Stimulated activated CD4-positive, alpha-beta T cell treated with anti-CD3 and anti-CD28 coated beads, TNF-alpha, amount 100 ng/mL, for 24 hours (primary cell): ENCODE measurements around the gene ATF7.
"Not testable (repeated sequence)": the region's sequence is repeated elsewhere in the genome, so short reads cannot be mapped to it uniquely, and the experiment has no call there.

Source experiments
- DNase-seq, 3 experiments: peaks; one replicate each; pipeline ENCODE4 v3.0.0-alpha.2; 2020; ENCODE audit warnings: low read depth in 3 of 3

Gene ATF7

DNA sequence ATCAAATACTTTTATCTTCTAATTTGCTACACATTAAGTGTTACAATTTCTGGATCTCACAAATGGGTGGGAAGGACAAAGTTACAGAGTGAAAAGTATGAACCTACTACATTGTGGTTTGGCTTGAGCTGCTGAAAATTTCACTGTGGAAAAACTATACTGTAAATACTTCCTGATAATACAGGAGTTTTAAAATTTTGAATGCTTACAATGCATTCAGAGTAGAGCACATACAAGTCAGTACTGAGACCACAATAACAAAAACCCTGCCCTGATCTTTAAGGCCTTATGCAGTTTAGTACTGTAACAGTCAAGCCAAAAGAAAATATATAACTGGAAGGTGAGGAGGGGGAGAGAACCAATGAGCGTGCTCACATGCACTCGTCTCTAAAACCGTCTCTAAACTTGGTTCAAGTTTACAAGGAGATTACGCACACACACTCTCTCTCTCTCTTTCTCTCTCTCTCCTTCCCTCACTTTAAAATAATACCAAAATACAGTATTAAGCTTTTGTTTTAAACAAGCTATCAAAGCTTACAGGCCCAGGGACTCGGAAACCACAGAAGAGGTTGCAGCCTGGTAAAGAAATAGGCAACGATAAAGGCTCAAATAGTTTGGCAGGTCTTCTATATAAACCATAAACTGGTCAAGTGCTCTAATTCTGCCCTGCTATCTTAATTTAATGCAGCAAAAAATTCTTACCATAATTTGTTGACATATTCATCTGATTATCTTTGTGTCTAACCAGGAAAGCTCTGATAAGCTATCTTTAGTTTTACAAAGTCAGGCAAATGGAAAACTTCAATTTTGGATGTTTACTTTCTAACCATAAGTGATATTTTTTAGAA, 58.0 kb downstream of the ATF7 start:
- no peak for DNase-seq

- DNase-seq = not testable (repeated sequence)
Observed at GRCh38 chr12:53565376-53565775, 60.8 kb downstream of the ATF7 start.

- no peak for DNase-seq
Observed at GRCh38 chr12:53564941-53565340, 61.2 kb downstream of the ATF7 start.

GRCh38 chr12:53564278-53564677, 61.9 kb downstream of the ATF7 start:
- no peak for DNase-seq

- no peak for DNase-seq
Observed at GRCh38 chr12:53563452-53564028, 62.6 kb downstream of the ATF7 start.

DNA sequence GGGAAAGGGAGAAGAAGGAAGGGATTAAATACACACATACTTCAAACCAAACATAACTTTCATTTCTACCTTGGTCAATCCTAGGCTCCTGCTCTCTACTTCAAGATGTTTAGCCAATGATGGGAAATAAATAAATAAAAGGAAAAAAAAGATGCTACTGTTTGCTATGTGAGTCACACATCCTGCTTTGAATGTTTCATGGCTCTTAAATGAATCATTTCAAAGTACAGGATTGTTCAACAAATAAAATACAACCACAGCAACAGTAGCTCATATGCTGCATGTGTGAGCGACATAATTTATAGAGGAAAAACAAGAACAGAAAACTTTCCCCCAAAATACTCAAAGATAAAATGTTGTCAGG, 64.6 kb downstream of the ATF7 start:
- DNase-seq = no peak

DNA sequence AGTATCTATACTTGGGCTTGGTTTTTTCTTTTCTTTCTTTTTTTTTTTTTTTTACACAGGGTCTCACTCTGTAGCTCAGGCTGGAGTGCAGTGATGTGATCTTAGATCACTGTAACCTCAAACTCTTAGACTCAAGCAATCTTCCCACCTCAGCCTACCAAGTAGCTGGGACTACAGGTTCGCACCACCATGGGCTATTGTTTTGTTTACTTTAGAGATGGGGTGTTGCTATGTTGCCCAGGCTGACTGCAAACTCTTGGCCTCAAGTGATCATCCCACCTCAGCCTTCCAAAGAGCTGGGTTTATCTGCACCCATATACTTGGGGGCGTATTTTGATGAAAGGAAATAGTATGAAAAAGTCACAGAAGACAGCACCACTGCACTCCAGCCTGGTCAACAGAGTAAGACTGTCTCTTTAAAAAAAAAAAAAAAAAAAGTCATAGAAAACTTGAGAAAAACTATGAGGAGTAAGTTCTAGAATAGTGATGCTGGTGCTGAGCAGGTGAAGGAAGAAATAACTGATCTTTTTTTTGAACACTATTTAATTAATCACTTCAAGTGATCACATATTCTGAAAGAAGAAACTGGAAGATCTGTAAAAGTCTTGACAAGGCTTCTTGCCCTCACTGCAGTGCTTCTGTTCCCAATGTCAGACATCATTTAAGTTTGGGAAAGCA, 65.1 kb downstream of the ATF7 start:
- DNase-seq = no peak

GRCh38 chr12:53560351-53560750, 65.8 kb downstream of the ATF7 start:
- DNase-seq = no peak

GRCh38 chr12:53558631-53559030, 67.6 kb downstream of the ATF7 start:
- DNase-seq = no peak

- DNase-seq = no peak
Observed at GRCh38 chr12:53552361-53553327, 73.5 kb downstream of the ATF7 start.

DNA sequence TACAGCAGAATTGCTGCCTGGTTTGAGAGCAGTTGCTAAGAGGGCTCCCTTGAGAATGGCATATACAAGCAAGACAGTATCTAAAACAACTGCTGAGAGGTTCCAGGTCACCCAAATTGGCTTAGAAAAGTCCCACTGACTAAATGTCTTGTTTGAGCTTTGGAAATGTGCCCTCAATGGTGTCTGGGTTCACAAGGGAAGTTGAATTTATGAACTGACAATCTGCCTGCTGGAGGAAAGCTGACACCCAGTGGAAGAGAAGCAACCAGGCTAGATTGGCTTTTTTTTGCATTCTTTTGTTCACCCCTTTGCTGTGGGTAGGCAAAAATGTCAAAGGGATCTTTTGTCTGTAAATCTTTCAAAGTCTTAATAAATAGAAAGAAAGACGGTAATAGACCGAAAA, 74.3 kb downstream of the ATF7 start:
- DNase-seq = no peak

- DNase-seq = no peak
Observed at GRCh38 chr12:53550595-53550994, 75.6 kb downstream of the ATF7 start.

DNA sequence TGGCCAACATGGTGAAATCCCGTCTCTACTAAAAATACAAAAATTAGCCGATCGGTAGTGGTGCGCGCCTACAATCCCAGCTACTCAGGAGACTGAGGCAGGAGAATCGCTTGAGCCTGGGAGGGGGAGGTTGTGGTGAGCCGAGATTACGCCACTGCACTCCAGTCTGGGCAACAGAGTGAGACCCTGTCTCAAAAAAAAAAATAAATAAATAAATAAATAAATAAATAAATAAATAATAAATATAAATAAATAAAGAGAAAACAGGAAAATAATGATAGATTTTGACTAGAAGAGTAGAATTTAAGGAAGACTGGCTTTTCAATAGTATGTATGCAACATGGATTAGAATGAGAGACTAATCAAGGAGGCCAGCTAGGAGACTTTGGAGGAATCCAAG, 76.1 kb downstream of the ATF7 start:
- not testable (repeated sequence) for DNase-seq

GRCh38 chr12:53548354-53548753, 77.8 kb downstream of the ATF7 start:
- DNase-seq = not testable (repeated sequence)

DNA sequence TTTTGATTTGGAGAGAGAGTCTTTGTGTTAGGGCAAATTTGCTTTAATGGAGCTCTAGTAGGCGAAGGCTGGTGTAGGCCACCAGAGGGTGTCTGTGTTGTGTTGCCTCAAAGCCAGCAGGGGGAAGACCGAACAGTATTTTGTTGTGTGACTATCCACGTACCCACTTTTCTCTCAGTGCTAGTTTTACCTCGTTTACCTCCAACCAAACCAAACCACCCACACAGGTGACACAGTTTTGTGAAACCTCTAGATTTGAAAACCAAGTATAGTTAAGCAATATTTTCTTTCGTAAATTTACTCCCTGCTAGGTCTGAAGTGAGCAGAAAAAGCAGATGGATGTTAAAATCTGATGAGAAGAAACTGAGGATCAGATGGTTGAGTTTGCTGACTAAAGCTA, 82.6 kb downstream of the ATF7 start:
- DNase-seq = peak; percentile 20 to 34 (median 32)

GRCh38 chr12:53539526-53539925, 86.7 kb downstream of the ATF7 start:
- DNase-seq = no peak

- no peak for DNase-seq
Observed at GRCh38 chr12:53538209-53538689, 87.9 kb downstream of the ATF7 start.

GRCh38 chr12:53536962-53537361, 89.2 kb downstream of the ATF7 start:
- DNase-seq = no peak

DNA sequence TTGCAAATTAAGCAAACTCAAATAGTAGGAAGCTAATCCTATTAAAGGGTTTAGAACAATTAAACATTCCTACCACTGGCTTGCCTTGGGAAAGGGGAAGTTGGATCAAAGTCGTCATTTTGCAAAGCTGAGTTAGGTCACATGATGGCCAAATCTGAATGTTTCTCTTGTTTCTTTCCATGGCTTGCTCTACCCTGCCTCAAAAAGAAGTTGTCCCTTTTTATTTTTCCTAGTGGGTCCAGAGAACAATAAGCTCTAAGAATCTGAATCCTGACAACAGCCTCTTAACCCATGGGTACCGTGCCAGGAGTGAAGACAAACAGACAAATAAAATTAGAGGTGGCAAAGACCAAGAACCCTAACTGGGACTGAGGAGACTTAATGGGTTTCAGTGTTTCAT, 92.7 kb downstream of the ATF7 start:
- no peak for DNase-seq

GRCh38 chr12:53532524-53533445, 93.4 kb downstream of the ATF7 start:
- DNase-seq = no peak

GRCh38 chr12:53532021-53532420, 94.2 kb downstream of the ATF7 start:
- DNase-seq = no peak
